ENCODE measurements around the gene LRRC36. TPM values are rescaled to one million over a fixed set of nuclear protein-coding genes. Genes with fewer than 3 reads are reported as not detected.

LRRC36 gene
- polyA plus RNA-seq, 3 donors = 0.65 to 3.2 (median 1.8) TPM

GRCh38 chr16:67312719-67313118, 13.9 kb upstream of the LRRC36 start:
- Histone ChIP-seq H3K27ac (ENCODE audit: low read depth in 1 of 2, low read length in 2 of 2) (no peak overlapping the region), H3K36me3 (replicated peaks in 1 of 2; ENCODE audit: control insufficient read depth in 1 of 2, insufficient read depth in 2 of 2, low read length in 2 of 2) (no peaks in the 10 kb centered on the region), H3K4me1 (ENCODE audit: control insufficient read depth in 1 of 2, insufficient read depth in 2 of 2, low read length in 2 of 2) (peaks cover 13 to 15% of the 10 kb centered on the region in 2 donors), H3K4me3 (replicated peaks in 1 of 3; ENCODE audit: low read depth in 2 of 3, low read length in 3 of 3) (no peak overlapping the region), H3K9me3 (replicated peaks in 1 of 2; ENCODE audit: control insufficient read depth in 1 of 2, insufficient read depth in 1 of 2, low read length in 2 of 2) (no peaks in the 10 kb centered on the region), H4K20me1 (ENCODE audit: insufficient read depth, low read length) (no peaks in the 10 kb centered on the region), H3K27me3 (ENCODE audit: control insufficient read depth in 2 of 2, insufficient read depth in 2 of 2, low read length in 2 of 2) (no peaks in the 10 kb centered on the region), H3K9ac (ENCODE audit: insufficient read depth, low read length, poor library complexity, severe bottlenecking) (no peak overlapping the region), H2AFZ (ENCODE audit: insufficient read depth, low read depth, low read length, poor library complexity, severe bottlenecking) (no peak overlapping the region), H3K79me2 (ENCODE audit: insufficient read depth, low read length) (no peaks in the 10 kb centered on the region), H3K4me2 (replicated peaks; ENCODE audit: extremely low read depth, low read length, poor library complexity, severe bottlenecking) (no peak overlapping the region)
- intact Hi-C loops (cut with micrococcal nuclease) = no loop called here
- TF ChIP-seq CTCF (IDR thresholded peaks at IDR 0.05) = no peak
- H3K9me3 Mint-ChIP-seq = no peaks in the 10 kb centered on the region
- peaks cover 0 to 6% (median 3%) of the 10 kb centered on the region in 3 donors for H3K27me3 Mint-ChIP-seq (ENCODE audit: low read depth in 3 of 3)
- no peak overlapping the region for H3K27ac Mint-ChIP-seq
- no peak overlapping the region for H3K4me3 Mint-ChIP-seq
- no peaks in the 10 kb centered on the region for H3K36me3 Mint-ChIP-seq
- DNase-seq = no peak
- peaks cover 17% of the 10 kb centered on the region for H3K4me1 Mint-ChIP-seq

DNA sequence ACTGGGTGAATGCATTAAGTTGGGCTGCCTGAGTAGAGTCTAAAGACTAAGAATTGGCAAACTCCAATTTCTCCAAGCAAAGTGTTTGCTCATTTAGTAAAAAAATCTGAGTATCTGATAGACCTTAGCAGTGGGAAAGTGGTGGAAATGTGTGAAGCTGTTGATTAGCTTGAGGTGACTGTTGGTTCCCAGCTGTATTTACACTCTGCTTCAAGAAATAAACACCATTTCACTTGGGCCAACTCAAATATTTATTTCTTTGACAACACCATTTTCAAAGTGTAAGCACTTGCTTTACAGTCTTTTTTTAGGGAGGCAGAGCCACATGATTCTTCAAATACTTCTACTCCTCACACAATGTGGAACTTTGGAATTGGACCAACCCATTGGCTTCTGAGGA, 8.8 kb upstream of the LRRC36 start:
- TF ChIP-seq CTCF (IDR thresholded peaks at IDR 0.05) = no peak
- H3K4me3 Mint-ChIP-seq = no peak overlapping the region
- intact Hi-C loops (cut with micrococcal nuclease) = no loop called here

More for the DNA sequence above, 8.8 kb upstream of the LRRC36 start:
- Histone ChIP-seq H3K36me3 (replicated peaks in 1 of 2; ENCODE audit: control insufficient read depth in 1 of 2, insufficient read depth in 2 of 2, low read length in 2 of 2) (no peaks in the 10 kb centered on the region), H4K20me1 (ENCODE audit: insufficient read depth, low read length) (no peaks in the 10 kb centered on the region), H3K27ac (ENCODE audit: low read depth in 1 of 2, low read length in 2 of 2) (no peak overlapping the region), H3K27me3 (ENCODE audit: control insufficient read depth in 2 of 2, insufficient read depth in 2 of 2, low read length in 2 of 2) (no peaks in the 10 kb centered on the region), H3K9me3 (replicated peaks in 1 of 2; ENCODE audit: control insufficient read depth in 1 of 2, insufficient read depth in 1 of 2, low read length in 2 of 2) (no peaks in the 10 kb centered on the region), H3K79me2 (ENCODE audit: insufficient read depth, low read length) (no peaks in the 10 kb centered on the region), H3K9ac (ENCODE audit: insufficient read depth, low read length, poor library complexity, severe bottlenecking) (no peak overlapping the region), H3K4me2 (replicated peaks; ENCODE audit: extremely low read depth, low read length, poor library complexity, severe bottlenecking) (no peak overlapping the region), H3K4me3 (replicated peaks in 1 of 3; ENCODE audit: low read depth in 2 of 3, low read length in 3 of 3) (no peak overlapping the region), H3K4me1 (ENCODE audit: control insufficient read depth in 1 of 2, insufficient read depth in 2 of 2, low read length in 2 of 2) (no peaks in the 10 kb centered on the region), H2AFZ (ENCODE audit: insufficient read depth, low read depth, low read length, poor library complexity, severe bottlenecking) (no peak overlapping the region)
- no peak overlapping the region for H3K27ac Mint-ChIP-seq
- H3K9me3 Mint-ChIP-seq = no peaks in the 10 kb centered on the region
- DNase-seq = no peak
- no peaks in the 10 kb centered on the region for H3K4me1 Mint-ChIP-seq
- H3K36me3 Mint-ChIP-seq = no peaks in the 10 kb centered on the region
- peaks cover 4 to 12% (median 4%) of the 10 kb centered on the region in 3 donors for H3K27me3 Mint-ChIP-seq (ENCODE audit: low read depth in 3 of 3)
